SU-DHL-6 (cell line): ENCODE data around the gene KRTAP10-11.

ENCODE experiments used
- H2AFZ ChIP-seq: fragments of 200-600 bp; sonication (generic); 2 replicates; pipeline ENCODE4 v1.6.1; 2014; ENCODE audit warnings: low read depth, mild to moderate bottlenecking, moderate library complexity, mixed read lengths, antibody characterized with exemption, low read length; ENCODE audit not compliant: severe bottlenecking
- H3F3A ChIP-seq: fragments of 200-600 bp; shearing (Covaris generic); 2 replicates; pipeline ENCODE4 v1.6.0; 2016; ENCODE audit warnings: antibody characterized with exemption, mild to moderate bottlenecking; ENCODE audit not compliant: insufficient read depth
- H3K27ac ChIP-seq: fragments of 200-600 bp; sonication (generic); 2 replicates; pipeline ENCODE4 v1.5.1; 2016; ENCODE audit warnings: low read depth, mild to moderate bottlenecking, low read length, moderate library complexity, mixed read lengths
- H3K27me3 ChIP-seq: fragments of 200-600 bp; sonication (generic), shearing (Covaris generic); 2 replicates; pipeline ENCODE4 v1.6.0; 2014; ENCODE audit warnings: mild to moderate bottlenecking, low read length
- H3K36me3 ChIP-seq: fragments of 200-600 bp; sonication (generic); 2 replicates; pipeline ENCODE4 v1.6.1; 2014; ENCODE audit warnings: mild to moderate bottlenecking, low read length, mixed read lengths
- H3K4me2 ChIP-seq: fragments of 300-600, 200-600 bp; shearing (Covaris generic), sonication (generic); 2 replicates; pipeline ENCODE4 v1.6.0; 2014; ENCODE audit warnings: low read length, low read depth, mild to moderate bottlenecking; ENCODE audit not compliant: poor library complexity, severe bottlenecking
- H3K4me3 ChIP-seq: fragments of 200-600 bp; sonication (generic); 2 replicates; pipeline ENCODE4 v1.5.1; 2014; ENCODE audit warnings: antibody characterized with exemption, low read length, mild to moderate bottlenecking, mixed read lengths; ENCODE audit not compliant: insufficient read depth, poor library complexity, severe bottlenecking
- H3K79me2 ChIP-seq: fragments of 200-600 bp; sonication (generic); 2 replicates; pipeline ENCODE4 v1.6.1; 2014; ENCODE audit warnings: mild to moderate bottlenecking, low read length, moderate library complexity; ENCODE audit not compliant: insufficient read depth
- H3K9ac ChIP-seq: fragments of 200-600 bp; sonication (generic); 2 replicates; pipeline ENCODE4 v1.7.0; 2014; ENCODE audit warnings: mild to moderate bottlenecking, low read length
- H3K9me2 ChIP-seq: fragments of 200-600 bp; sonication (generic); replicated peaks from 2 replicates; pipeline ENCODE4 v1.6.1; 2014; ENCODE audit warnings: low read length; ENCODE audit not compliant: insufficient read depth
- H3K9me3 ChIP-seq: fragments of 200-600 bp; sonication (generic); 2 replicates; pipeline ENCODE4 v1.6.1; 2014; ENCODE audit warnings: low read length, mixed read lengths; ENCODE audit not compliant: insufficient read depth
- H4K20me1 ChIP-seq: fragments of 200-600 bp; sonication (generic); 2 replicates; pipeline ENCODE4 v1.6.1; 2014; ENCODE audit warnings: low read depth, mild to moderate bottlenecking, antibody characterized with exemption, low read length, moderate library complexity, mixed read lengths
- EZH2phosphoT487 ChIP-seq: fragments of 200-600 bp; sonication (generic), shearing (Covaris generic); conservative IDR thresholded peaks from 2 replicates; pipeline ENCODE4 v1.6.1; 2018; ENCODE audit warnings: mild to moderate bottlenecking, antibody characterized with exemption, low read length, moderate library complexity, mixed read lengths
- TF ChIP-seq, protein P1 (sequence below): fragments of 200-600 bp; sonication (generic); IDR thresholded peaks from one replicate; pipeline ENCODE4 v1.5.1; 2017; ENCODE audit warnings: antibody characterized with exemption, mild to moderate bottlenecking, low read length, moderate library complexity; ENCODE audit not compliant: insufficient read depth, poor library complexity, severe bottlenecking

Gene KRTAP10-11

DNA sequence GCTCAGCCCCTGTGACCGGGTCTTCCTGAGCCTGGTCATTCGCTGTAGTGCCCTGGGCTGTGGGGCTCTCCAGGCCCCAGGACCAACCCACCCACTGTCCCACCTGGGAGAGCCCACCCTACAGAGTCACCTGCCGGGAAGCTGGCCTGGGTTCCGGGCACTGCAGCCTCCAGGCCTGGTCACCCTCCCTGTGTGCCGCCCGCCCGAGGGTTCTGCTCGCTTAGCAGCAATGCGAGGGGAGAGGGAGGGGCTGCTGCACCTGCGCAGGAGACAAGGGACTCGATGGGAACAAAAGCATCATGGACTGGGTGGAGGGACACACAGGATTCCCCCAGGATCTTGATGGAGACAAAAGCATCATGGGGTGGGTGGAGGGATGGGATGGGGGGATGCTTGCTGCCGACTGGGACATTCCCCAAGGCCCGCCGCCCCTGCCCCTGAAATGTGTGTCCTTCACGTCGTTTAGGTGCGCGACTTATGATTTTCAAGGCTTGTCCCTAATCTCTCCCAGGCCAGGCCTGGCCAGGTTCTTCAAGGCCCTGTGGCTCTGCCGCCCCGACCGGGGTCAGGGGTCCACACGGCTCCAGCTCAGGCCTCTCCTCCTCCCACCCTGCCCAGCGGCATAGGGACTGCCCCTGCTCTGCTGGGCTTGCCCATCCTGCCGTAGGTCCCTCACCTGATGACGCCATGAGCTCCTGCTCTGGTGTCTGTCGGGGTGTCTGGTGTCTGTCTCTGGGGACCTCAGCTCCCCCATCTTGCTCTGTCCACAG is 32.6 kb upstream of the KRTAP10-11 start:
- Histone ChIP-seq H3K4me2 (no peak overlapping the region), H3K4me3 (no peak overlapping the region), H3K36me3 (no peaks in the 10 kb centered on the region), H3F3A (no peaks in the 10 kb centered on the region), H3K9me2 (no peaks in the 10 kb centered on the region), H2AFZ (no peak overlapping the region), H3K9ac (no peak overlapping the region), H3K79me2 (no peaks in the 10 kb centered on the region), H3K9me3 (no peaks in the 10 kb centered on the region), H4K20me1 (no peaks in the 10 kb centered on the region), H3K27ac (no peak overlapping the region), H3K27me3 (no peaks in the 10 kb centered on the region)
- no peak for TF ChIP-seq EZH2phosphoT487

DNA sequence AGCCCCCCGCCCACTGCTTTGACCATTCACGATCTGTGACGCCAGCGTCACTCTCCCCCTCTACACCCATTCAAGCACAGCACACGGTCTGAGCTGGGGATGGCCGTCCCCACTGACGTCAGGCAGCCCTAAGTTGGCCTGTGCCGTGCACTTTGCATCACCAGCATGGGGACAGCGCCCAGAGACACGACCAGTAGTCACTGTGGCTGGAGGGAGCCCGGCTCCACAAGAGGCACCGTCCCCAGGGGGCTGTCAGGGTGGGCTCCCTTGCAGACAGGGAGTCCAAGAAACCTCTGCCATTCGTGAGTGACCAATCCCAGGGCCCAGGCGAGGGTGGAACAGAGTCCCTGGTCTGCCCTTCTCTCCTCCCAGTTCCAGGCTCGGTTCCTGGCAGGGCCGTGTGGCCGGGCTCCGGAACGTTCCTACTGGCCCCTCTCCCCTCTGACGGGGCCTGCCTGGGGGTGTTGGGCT is 32.0 kb upstream of the KRTAP10-11 start:
- Histone ChIP-seq H3K9me3 (no peaks in the 10 kb centered on the region), H3K4me3 (no peak overlapping the region), H3K79me2 (no peaks in the 10 kb centered on the region), H3K27ac (no peak overlapping the region), H2AFZ (no peak overlapping the region), H4K20me1 (no peaks in the 10 kb centered on the region), H3K4me2 (no peak overlapping the region), H3K9me2 (no peaks in the 10 kb centered on the region), H3K27me3 (no peaks in the 10 kb centered on the region), H3F3A (no peaks in the 10 kb centered on the region), H3K9ac (no peak overlapping the region), H3K36me3 (no peaks in the 10 kb centered on the region)
- TF ChIP-seq, protein P1, sequence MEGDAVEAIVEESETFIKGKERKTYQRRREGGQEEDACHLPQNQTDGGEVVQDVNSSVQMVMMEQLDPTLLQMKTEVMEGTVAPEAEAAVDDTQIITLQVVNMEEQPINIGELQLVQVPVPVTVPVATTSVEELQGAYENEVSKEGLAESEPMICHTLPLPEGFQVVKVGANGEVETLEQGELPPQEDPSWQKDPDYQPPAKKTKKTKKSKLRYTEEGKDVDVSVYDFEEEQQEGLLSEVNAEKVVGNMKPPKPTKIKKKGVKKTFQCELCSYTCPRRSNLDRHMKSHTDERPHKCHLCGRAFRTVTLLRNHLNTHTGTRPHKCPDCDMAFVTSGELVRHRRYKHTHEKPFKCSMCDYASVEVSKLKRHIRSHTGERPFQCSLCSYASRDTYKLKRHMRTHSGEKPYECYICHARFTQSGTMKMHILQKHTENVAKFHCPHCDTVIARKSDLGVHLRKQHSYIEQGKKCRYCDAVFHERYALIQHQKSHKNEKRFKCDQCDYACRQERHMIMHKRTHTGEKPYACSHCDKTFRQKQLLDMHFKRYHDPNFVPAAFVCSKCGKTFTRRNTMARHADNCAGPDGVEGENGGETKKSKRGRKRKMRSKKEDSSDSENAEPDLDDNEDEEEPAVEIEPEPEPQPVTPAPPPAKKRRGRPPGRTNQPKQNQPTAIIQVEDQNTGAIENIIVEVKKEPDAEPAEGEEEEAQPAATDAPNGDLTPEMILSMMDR: no peak
- no peak for TF ChIP-seq EZH2phosphoT487

DNA sequence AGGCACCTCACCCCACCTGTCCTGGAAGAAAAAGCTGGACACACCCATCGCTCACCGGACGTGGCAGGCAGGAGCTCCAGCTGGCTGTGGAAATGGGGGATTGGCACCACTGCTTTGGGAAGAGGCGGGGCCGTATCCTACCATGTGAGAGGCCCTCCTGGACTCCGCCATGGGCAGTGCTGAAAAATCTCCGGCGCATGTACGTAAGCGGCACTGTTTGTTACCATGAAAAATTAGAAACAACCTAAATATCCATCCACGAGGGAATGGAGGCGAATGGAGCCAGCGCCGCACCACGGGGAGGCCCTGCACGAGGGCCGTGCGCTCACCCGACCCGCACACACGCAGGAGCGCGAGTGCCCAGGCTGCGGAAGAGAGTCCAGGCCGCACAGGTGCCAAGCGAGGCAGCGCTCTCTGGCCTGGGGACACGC is 31.2 kb upstream of the KRTAP10-11 start:
- Histone ChIP-seq H3K36me3 (no peaks in the 10 kb centered on the region), H3K4me2 (no peak overlapping the region), H3K9me3 (no peaks in the 10 kb centered on the region; the same call in 1 of the 2 replicates), H3K9me2 (no peaks in the 10 kb centered on the region), H3K79me2 (no peaks in the 10 kb centered on the region), H3K4me3 (no peak overlapping the region), H3F3A (no peaks in the 10 kb centered on the region), H2AFZ (no peak overlapping the region), H4K20me1 (no peaks in the 10 kb centered on the region), H3K27ac (no peak overlapping the region), H3K27me3 (no peaks in the 10 kb centered on the region), H3K9ac (no peak overlapping the region)
- TF ChIP-seq EZH2phosphoT487: no peak
- TF ChIP-seq, protein P1: no peak

DNA sequence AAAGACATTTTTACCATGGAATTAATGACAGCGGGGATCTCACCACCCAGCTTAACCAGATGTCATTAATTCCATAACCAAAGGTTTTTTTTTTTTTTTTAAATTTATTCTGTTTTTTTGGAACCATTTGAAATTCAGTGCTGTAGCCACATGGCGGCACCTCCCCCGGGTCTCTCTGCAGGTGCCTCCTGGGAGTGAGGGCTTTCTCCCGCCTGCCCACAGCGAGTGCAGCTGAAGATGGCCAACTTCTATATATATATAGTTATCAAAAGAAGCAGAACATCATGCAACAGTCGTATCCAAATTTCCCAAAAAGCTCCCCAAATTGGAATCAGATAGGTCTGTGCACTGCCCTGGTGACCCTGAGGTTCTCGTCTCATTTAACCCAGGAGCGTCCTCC is 30.7 kb upstream of the KRTAP10-11 start:
- no peaks in the 10 kb centered on the region for H3K36me3 ChIP-seq

More for the DNA sequence above, 30.7 kb upstream of the KRTAP10-11 start:
- Histone ChIP-seq H3K9me3 (no peaks in the 10 kb centered on the region; the same call in 1 of the 2 replicates), H3K79me2 (no peaks in the 10 kb centered on the region), H3F3A (no peaks in the 10 kb centered on the region), H4K20me1 (no peaks in the 10 kb centered on the region), H3K4me2 (no peak overlapping the region), H3K27me3 (no peaks in the 10 kb centered on the region), H3K9ac (no peak overlapping the region), H3K4me3 (no peak overlapping the region), H2AFZ (no peak overlapping the region), H3K9me2 (no peaks in the 10 kb centered on the region), H3K27ac (no peak overlapping the region)
- no peak for TF ChIP-seq EZH2phosphoT487
- TF ChIP-seq, protein P1: no peak
